A549 (cell line): ENCODE measurements around the gene ARHGAP9. TPM values are rescaled to one million over a fixed set of nuclear protein-coding genes. Genes with fewer than 3 reads are reported as not detected.

Experiments used
- BHLHE40 ChIP-seq: IDR thresholded peaks from 2 replicates; pipeline ENCODE4 v1.6.1; 2012; ENCODE audit warnings: low read depth, low read length, inconsistent platforms
- CHD2 ChIP-seq: fragments of 150-350 bp; IDR thresholded peaks from 2 replicates; pipeline ENCODE4 v1.6.1; 2014; ENCODE audit warnings: low read length; ENCODE audit not compliant: partially characterized antibody
- CHD4 ChIP-seq: fragments of 200-600 bp; sonication (generic); IDR thresholded peaks from 2 replicates; pipeline ENCODE4 v1.6.1; 2016; ENCODE audit warnings: antibody characterized with exemption, mild to moderate bottlenecking, borderline replicate concordance
- EHF ChIP-seq: fragments of 250-450 bp; sonication (Bioruptor Pico); IDR thresholded peaks from 2 replicates; pipeline ENCODE4 v1.5.0; 2020; ENCODE audit warnings: mild to moderate bottlenecking
- EHMT2 ChIP-seq: fragments of 200-600 bp; sonication (generic); IDR thresholded peaks from 2 replicates; pipeline ENCODE4 v1.6.1; 2016; ENCODE audit warnings: antibody characterized with exemption, low read depth, mild to moderate bottlenecking, moderate library complexity
- FOSL2 ChIP-seq, 2 experiments: fragments of 450-650 bp in 1 of 2; fragments of >200 bp in 1 of 2; sonication (Bioruptor Twin) in 1 of 2; formaldehyde crosslinking; IDR thresholded peaks; 2 replicates each; pipeline versions ENCODE4 v1.5.0 to v1.6.1; 2016 to 2020; ENCODE audit warnings: mild to moderate bottlenecking in 1 of 2, moderate library complexity in 1 of 2
- FOXS1 ChIP-seq: fragments of 250-450 bp; sonication (Bioruptor Pico); IDR thresholded peaks from 2 replicates; pipeline ENCODE4 v1.5.0; 2020; ENCODE audit warnings: mild to moderate bottlenecking, moderate library complexity
- GATA3 ChIP-seq: IDR thresholded peaks from 2 replicates; pipeline ENCODE4 v1.6.1; 2012; ENCODE audit warnings: borderline replicate concordance
- HDAC2 ChIP-seq: fragments of 200-600 bp; sonication (generic); IDR thresholded peaks from 2 replicates; pipeline ENCODE4 v1.6.1; 2016
- HOXB5 ChIP-seq: fragments of 250-450 bp; sonication (Bioruptor Pico); IDR thresholded peaks from 2 replicates; pipeline ENCODE4 v1.5.0; 2020; ENCODE audit warnings: mild to moderate bottlenecking, moderate library complexity
- JUN ChIP-seq, 2 experiments: fragments of >200 bp; sonication (Bioruptor Twin); formaldehyde crosslinking; IDR thresholded peaks; 2 replicates in 1 of 2; 3 replicates in 1 of 2; pipeline ENCODE4 v1.6.1; 2016 to 2017
- JUNB ChIP-seq: fragments of >200 bp; sonication (Bioruptor Twin); formaldehyde crosslinking; IDR thresholded peaks from 2 replicates; pipeline ENCODE4 v1.6.1; 2016
- KDM1A ChIP-seq: fragments of 200-600 bp; sonication (generic); IDR thresholded peaks from 2 replicates; pipeline ENCODE4 v1.6.1; 2016; ENCODE audit warnings: low read depth, mild to moderate bottlenecking
- KDM5A ChIP-seq: fragments of 200-600 bp; sonication (generic); IDR thresholded peaks from 2 replicates; pipeline ENCODE4 v1.6.1; 2016; ENCODE audit warnings: antibody characterized with exemption, mild to moderate bottlenecking
- MAFK ChIP-seq: fragments of 450-650 bp; IDR thresholded peaks from 2 replicates; pipeline ENCODE4 v1.6.1; 2014; ENCODE audit not compliant: partially characterized antibody
- NPAS2 ChIP-seq: fragments of 250-450 bp; sonication (Bioruptor Pico); IDR thresholded peaks from 2 replicates; pipeline ENCODE4 v1.8.0; 2022; ENCODE audit warnings: mild to moderate bottlenecking, moderate library complexity, borderline replicate concordance
- NR3C1 ChIP-seq: fragments of >200 bp; sonication (Bioruptor Twin); formaldehyde crosslinking; IDR thresholded peaks from 3 replicates; pipeline ENCODE4 v1.6.1; 2017
- PHF8 ChIP-seq: fragments of 200-600 bp; sonication (generic); IDR thresholded peaks from 2 replicates; pipeline ENCODE4 v1.6.1; 2016; ENCODE audit warnings: low read depth, mild to moderate bottlenecking, antibody characterized with exemption, moderate library complexity, borderline replicate concordance
- POLR2A ChIP-seq: IDR thresholded peaks from 2 replicates; pipeline ENCODE4 v1.6.1; 2012; ENCODE audit warnings: mild to moderate bottlenecking, low read length
- POLR2AphosphoS2 ChIP-seq: conservative IDR thresholded peaks from 2 replicates; pipeline ENCODE4 v1.6.1; 2012; ENCODE audit warnings: low read length, improper control_type of control experiment, inconsistent platforms
- RCOR1 ChIP-seq: fragments of 150-350 bp; IDR thresholded peaks from 2 replicates; pipeline ENCODE4 v1.6.1; 2014; ENCODE audit warnings: antibody characterized with exemption, low read length, low read depth
- RFX5 ChIP-seq: fragments of 450-650 bp; IDR thresholded peaks from 2 replicates; pipeline ENCODE4 v1.7.1; 2014; ENCODE audit warnings: antibody characterized with exemption, mild to moderate bottlenecking, moderate library complexity
- SMC3 ChIP-seq: fragments of >200 bp; sonication (Bioruptor Twin); formaldehyde crosslinking; IDR thresholded peaks from 3 replicates; pipeline ENCODE4 v1.6.1; 2018; ENCODE audit warnings: inconsistent platforms
- SREBF2 ChIP-seq: fragments of 450-650 bp; IDR thresholded peaks from 2 replicates; pipeline ENCODE4 v1.6.1; 2014; ENCODE audit warnings: mild to moderate bottlenecking, moderate library complexity
- TFCP2L1 ChIP-seq: fragments of 250-450 bp; sonication (Bioruptor Pico); IDR thresholded peaks from 2 replicates; pipeline ENCODE4 v1.5.0; 2021; ENCODE audit warnings: mild to moderate bottlenecking
- TP53 ChIP-seq: fragments of 250-450 bp; sonication (Bioruptor Pico); IDR thresholded peaks from 2 replicates; pipeline ENCODE4 v1.5.0; 2021; ENCODE audit warnings: mild to moderate bottlenecking, moderate library complexity
- ZSCAN20 ChIP-seq: fragments of 250-450 bp; sonication (Bioruptor Pico); IDR thresholded peaks from 2 replicates; pipeline ENCODE4 v1.8.0; 2022; ENCODE audit warnings: mild to moderate bottlenecking, moderate library complexity
- polyA plus RNA-seq, 4 experiments: library from polyadenylated mRNA; depleted of rRNA in 3 of 4; stranded (reverse); fragments of >200 nt; fragmentation: RNase III in 1 of 4; extraction: RNeasy Plus Mini Kit Qiagen cat#74134 plus additional on column Dnase treatment in 1 of 4; gene quantifications; 2 replicates in 3 of 4; 3 replicates in 1 of 4; pipeline ENCODE4 v1.2.3, GENCODE V29; 2011 to 2017
- TF ChIP-seq, protein P1 (sequence below): fragments of 250-450 bp; sonication (Bioruptor Pico); IDR thresholded peaks from 2 replicates; pipeline ENCODE4 v1.5.0; 2021; ENCODE audit warnings: mild to moderate bottlenecking, moderate library complexity, borderline replicate concordance
- TF ChIP-seq, protein P2 (sequence below): fragments of >200 bp; sonication (Bioruptor Twin); formaldehyde crosslinking; IDR thresholded peaks from 2 replicates; pipeline ENCODE4 v1.6.1; 2016
- TF ChIP-seq, protein P3 (sequence below): IDR thresholded peaks from 2 replicates; pipeline ENCODE4 v1.6.1; 2012; ENCODE audit warnings: low read depth, borderline replicate concordance
- TF ChIP-seq, protein P4 (sequence below): fragments of 250-450 bp; sonication (Bioruptor Pico); IDR thresholded peaks from 2 replicates; pipeline ENCODE4 v1.5.0; 2020; ENCODE audit warnings: low read depth, mild to moderate bottlenecking, moderate library complexity
- TF ChIP-seq, protein P5 (sequence below): fragments of >200 bp; sonication (Bioruptor Twin); formaldehyde crosslinking; IDR thresholded peaks from 3 replicates; pipeline ENCODE4 v1.6.1; 2016
- TF ChIP-seq, protein P6 (sequence below): IDR thresholded peaks from 2 replicates; pipeline ENCODE4 v1.6.1; 2012
- TF ChIP-seq, protein P7 (sequence below): IDR thresholded peaks from 2 replicates; pipeline ENCODE4 v1.6.1; 2012
- TF ChIP-seq, protein P8 (sequence below): fragments of 150-350 bp; IDR thresholded peaks from 2 replicates; pipeline ENCODE4 v1.6.1; 2014; ENCODE audit warnings: low read depth, mild to moderate bottlenecking, low read length
- TF ChIP-seq, protein P9 (sequence below): fragments of 450-650 bp; IDR thresholded peaks from 2 replicates; pipeline ENCODE4 v1.6.1; 2014; ENCODE audit warnings: antibody characterized with exemption

ARHGAP9 gene
- polyA plus RNA-seq, 2 of the 4 experiments (the other 2 are of a cell fraction) = 0.25 TPM; not detected in 1

DNA sequence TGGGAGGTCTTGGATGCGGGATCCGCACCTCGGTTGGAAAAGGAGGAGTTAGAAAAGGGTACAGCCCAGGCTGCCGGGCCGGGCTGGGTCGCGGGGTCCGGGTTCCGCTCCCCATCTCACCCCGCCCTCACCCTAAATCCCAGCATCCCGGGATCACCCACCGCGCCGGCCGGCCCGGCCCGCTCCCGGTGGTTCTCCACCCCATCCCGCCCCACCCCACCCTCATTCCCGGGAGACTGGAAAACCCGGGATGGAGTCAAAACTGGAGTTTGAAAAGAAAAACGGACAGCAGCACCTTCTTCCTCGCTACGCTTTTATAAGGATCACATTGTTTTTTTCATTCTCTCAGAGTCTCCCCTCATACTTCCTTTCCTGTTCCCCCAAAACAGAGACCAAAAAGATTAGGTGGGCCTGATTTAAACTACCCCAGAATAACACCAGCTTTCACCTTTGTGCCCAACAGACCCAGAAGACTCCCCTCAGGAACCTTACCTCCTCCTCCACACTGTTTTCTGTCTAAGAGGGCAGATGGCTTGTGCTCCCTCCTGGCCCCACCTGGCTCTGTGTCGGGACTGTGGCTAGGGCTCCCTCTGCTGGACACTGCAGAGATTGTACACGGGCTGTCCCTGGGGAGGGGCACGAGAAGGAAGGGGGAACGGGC lies 17.3 kb downstream of the ARHGAP9 start (continued):
- TF ChIP-seq, protein P1, sequence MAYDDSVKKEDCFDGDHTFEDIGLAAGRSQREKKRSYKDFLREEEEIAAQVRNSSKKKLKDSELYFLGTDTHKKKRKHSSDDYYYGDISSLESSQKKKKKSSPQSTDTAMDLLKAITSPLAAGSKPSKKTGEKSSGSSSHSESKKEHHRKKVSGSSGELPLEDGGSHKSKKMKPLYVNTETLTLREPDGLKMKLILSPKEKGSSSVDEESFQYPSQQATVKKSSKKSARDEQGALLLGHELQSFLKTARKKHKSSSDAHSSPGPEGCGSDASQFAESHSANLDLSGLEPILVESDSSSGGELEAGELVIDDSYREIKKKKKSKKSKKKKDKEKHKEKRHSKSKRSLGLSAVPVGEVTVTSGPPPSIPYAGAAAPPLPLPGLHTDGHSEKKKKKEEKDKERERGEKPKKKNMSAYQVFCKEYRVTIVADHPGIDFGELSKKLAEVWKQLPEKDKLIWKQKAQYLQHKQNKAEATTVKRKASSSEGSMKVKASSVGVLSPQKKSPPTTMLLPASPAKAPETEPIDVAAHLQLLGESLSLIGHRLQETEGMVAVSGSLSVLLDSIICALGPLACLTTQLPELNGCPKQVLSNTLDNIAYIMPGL (CRISPR knock-in tag) = no peak
- TF ChIP-seq ZSCAN20 (CRISPR knock-in tag) = no peak
- TF ChIP-seq, protein P2, sequence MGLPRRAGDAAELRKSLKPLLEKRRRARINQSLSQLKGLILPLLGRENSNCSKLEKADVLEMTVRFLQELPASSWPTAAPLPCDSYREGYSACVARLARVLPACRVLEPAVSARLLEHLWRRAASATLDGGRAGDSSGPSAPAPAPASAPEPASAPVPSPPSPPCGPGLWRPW = no peak
- peak; percentile 41; the same call in 1 of the 2 replicates for TF ChIP-seq GATA3
- TF ChIP-seq, protein P3, sequence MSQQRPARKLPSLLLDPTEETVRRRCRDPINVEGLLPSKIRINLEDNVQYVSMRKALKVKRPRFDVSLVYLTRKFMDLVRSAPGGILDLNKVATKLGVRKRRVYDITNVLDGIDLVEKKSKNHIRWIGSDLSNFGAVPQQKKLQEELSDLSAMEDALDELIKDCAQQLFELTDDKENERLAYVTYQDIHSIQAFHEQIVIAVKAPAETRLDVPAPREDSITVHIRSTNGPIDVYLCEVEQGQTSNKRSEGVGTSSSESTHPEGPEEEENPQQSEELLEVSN = no peak
- TF ChIP-seq EHMT2 = no peak
- TF ChIP-seq NR3C1 = no peak
- TF ChIP-seq HOXB5 (CRISPR knock-in tag) = no peak
- no peak for TF ChIP-seq JUNB
- TF ChIP-seq CHD2 = no peak
- TF ChIP-seq FOXS1 = no peak
- TF ChIP-seq POLR2AphosphoS2 = no peak
- TF ChIP-seq NPAS2 (CRISPR knock-in tag) = no peak
- TF ChIP-seq, protein P4, sequence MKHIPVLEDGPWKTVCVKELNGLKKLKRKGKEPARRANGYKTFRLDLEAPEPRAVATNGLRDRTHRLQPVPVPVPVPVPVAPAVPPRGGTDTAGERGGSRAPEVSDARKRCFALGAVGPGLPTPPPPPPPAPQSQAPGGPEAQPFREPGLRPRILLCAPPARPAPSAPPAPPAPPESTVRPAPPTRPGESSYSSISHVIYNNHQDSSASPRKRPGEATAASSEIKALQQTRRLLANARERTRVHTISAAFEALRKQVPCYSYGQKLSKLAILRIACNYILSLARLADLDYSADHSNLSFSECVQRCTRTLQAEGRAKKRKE = no peak
- no peak for TF ChIP-seq EHF (CRISPR knock-in tag)
- TF ChIP-seq, protein P5, sequence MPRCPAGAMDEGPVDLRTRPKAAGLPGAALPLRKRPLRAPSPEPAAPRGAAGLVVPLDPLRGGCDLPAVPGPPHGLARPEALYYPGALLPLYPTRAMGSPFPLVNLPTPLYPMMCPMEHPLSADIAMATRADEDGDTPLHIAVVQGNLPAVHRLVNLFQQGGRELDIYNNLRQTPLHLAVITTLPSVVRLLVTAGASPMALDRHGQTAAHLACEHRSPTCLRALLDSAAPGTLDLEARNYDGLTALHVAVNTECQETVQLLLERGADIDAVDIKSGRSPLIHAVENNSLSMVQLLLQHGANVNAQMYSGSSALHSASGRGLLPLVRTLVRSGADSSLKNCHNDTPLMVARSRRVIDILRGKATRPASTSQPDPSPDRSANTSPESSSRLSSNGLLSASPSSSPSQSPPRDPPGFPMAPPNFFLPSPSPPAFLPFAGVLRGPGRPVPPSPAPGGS = 0 out of 3 replicates have a peak, but pooled peaks have one; percentile 25
- TF ChIP-seq TFCP2L1 (CRISPR knock-in tag) = 0 out of 2 replicates have a peak, but pooled peaks have one; percentile 68
- TF ChIP-seq MAFK = no peak
- peak; percentile 76; the same call in 2 of the 3 replicates for TF ChIP-seq SMC3
- TF ChIP-seq KDM5A = no peak
- no peak for TF ChIP-seq HDAC2
- TF ChIP-seq, protein P6, sequence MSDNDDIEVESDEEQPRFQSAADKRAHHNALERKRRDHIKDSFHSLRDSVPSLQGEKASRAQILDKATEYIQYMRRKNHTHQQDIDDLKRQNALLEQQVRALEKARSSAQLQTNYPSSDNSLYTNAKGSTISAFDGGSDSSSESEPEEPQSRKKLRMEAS = peak; percentile 90
- no peak for TF ChIP-seq SREBF2
- TF ChIP-seq PHF8 = no peak; the same call in 1 of the 2 replicates
- no peak for TF ChIP-seq TP53 (CRISPR knock-in tag)
- TF ChIP-seq, protein P7, sequence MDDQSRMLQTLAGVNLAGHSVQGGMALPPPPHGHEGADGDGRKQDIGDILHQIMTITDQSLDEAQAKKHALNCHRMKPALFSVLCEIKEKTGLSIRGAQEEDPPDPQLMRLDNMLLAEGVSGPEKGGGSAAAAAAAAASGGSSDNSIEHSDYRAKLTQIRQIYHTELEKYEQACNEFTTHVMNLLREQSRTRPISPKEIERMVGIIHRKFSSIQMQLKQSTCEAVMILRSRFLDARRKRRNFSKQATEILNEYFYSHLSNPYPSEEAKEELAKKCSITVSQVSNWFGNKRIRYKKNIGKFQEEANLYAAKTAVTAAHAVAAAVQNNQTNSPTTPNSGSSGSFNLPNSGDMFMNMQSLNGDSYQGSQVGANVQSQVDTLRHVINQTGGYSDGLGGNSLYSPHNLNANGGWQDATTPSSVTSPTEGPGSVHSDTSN = peak; percentile 57; the same call in 1 of the 2 replicates
- no peak for TF ChIP-seq CHD4
- TF ChIP-seq KDM1A = no peak
- no peak; the same call in 1 of the 2 replicates for TF ChIP-seq POLR2A
- no peak for TF ChIP-seq FOSL2 (IDR thresholded peaks at IDR 0.05)
- no peak for TF ChIP-seq FOSL2 (CRISPR knock-in tag; IDR thresholded peaks at IDR 0.05)
- no peak for TF ChIP-seq BHLHE40
- TF ChIP-seq JUN (IDR thresholded peaks at IDR 0.05) = peak; percentile 51 to 58; a peak in 3 of 5 replicates
- TF ChIP-seq RFX5 = 0 out of 2 replicates have a peak, but pooled peaks have one; percentile 38
- no peak for TF ChIP-seq RCOR1
- TF ChIP-seq, protein P8, sequence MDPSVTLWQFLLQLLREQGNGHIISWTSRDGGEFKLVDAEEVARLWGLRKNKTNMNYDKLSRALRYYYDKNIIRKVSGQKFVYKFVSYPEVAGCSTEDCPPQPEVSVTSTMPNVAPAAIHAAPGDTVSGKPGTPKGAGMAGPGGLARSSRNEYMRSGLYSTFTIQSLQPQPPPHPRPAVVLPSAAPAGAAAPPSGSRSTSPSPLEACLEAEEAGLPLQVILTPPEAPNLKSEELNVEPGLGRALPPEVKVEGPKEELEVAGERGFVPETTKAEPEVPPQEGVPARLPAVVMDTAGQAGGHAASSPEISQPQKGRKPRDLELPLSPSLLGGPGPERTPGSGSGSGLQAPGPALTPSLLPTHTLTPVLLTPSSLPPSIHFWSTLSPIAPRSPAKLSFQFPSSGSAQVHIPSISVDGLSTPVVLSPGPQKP = no peak
- TF ChIP-seq, protein P9, sequence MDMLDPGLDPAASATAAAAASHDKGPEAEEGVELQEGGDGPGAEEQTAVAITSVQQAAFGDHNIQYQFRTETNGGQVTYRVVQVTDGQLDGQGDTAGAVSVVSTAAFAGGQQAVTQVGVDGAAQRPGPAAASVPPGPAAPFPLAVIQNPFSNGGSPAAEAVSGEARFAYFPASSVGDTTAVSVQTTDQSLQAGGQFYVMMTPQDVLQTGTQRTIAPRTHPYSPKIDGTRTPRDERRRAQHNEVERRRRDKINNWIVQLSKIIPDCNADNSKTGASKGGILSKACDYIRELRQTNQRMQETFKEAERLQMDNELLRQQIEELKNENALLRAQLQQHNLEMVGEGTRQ = 0 out of 2 replicates have a peak, but pooled peaks have one; percentile 5
